Measurements from ENCODE around the gene GOLGA8K.
"Not testable (repeated sequence)": the region's sequence is repeated elsewhere in the genome, so short reads cannot be mapped to it uniquely, and the experiment has no call there.

GRCh38 chr15:32403192-32403591 lies at the start of gene GOLGA8K:
- TF ChIP-seq, protein P1, sequence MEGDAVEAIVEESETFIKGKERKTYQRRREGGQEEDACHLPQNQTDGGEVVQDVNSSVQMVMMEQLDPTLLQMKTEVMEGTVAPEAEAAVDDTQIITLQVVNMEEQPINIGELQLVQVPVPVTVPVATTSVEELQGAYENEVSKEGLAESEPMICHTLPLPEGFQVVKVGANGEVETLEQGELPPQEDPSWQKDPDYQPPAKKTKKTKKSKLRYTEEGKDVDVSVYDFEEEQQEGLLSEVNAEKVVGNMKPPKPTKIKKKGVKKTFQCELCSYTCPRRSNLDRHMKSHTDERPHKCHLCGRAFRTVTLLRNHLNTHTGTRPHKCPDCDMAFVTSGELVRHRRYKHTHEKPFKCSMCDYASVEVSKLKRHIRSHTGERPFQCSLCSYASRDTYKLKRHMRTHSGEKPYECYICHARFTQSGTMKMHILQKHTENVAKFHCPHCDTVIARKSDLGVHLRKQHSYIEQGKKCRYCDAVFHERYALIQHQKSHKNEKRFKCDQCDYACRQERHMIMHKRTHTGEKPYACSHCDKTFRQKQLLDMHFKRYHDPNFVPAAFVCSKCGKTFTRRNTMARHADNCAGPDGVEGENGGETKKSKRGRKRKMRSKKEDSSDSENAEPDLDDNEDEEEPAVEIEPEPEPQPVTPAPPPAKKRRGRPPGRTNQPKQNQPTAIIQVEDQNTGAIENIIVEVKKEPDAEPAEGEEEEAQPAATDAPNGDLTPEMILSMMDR (IDR thresholded peaks at IDR 0.05), result not testable (repeated sequence)
- not testable (repeated sequence) for TF ChIP-seq POLR2A (IDR thresholded peaks at IDR 0.05)

Data from thyroid gland (tissue), 4 donors.